HG03342 (cell line): ENCODE results near the gene ACOX3.
"Not testable (repeated sequence)": the region's sequence is repeated elsewhere in the genome, so short reads cannot be mapped to it uniquely, and the experiment has no call there.

ENCODE experiments used
- ATAC-seq: cut with Tn5 transposase; IDR thresholded peaks from one replicate; pipeline ENCODE4 v1.9.1; 2021; ENCODE audit warnings: mild to moderate bottlenecking, moderate library complexity; ENCODE audit not compliant: unreplicated experiment

The ACOX3 gene

DNA sequence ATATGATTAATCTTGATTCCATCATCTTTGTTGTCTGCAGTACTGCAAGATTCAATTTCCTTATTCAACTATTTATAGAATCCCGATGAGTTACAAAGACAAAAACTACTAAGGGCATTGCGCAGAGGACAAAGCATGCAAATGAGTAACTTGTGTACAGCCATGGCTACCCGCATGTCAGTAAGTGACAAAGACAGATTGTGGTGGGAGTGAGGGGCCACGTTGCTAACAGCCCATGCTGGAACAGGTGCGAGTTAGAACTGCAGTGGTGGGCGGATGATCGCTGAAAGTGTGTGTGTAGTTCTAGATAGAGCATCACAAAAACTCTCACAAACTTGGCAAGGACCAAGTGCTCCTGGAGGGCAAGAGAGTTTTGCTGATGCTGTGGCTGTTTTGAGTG lies 49.5 kb downstream of the ACOX3 start:
- ATAC-seq: no peak

DNA sequence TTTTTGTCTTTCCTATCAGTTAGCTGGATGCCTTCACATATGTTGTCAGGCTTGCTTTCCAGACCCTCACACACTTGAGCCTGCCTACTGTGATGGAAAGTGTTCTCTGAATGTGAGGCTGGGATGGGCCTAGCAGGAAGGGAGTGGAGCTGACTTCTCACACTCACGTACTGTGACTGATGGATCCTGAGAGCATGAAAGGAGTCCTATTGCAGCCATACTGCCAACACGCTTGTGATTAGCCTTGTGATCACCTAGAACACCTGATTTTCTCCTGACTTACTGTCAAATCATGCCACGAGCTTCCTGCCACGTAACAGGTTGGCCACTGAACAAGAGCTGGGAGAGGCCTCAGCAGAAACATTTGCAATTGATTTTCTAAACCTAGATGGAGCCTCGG lies 49.9 kb downstream of the ACOX3 start:
- no peak for ATAC-seq

DNA sequence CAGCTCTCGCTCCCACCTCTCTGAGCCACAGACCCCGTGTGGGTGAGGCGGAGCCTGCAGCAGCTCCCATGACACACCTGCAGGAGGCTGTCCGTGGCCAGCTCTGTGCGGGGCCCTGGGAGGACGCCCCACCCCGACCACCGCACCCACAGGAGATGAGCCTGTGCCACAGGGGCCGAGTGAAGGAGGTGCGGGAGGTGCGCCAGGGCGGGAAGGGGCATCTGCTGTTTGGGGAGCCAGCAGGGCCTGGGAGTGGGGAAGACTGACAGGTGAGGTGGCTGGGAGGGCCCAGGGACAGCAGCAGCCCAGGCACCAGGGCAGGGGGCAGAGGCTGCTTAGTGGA lies 52.0 kb downstream of the ACOX3 start:
- no peak for ATAC-seq

DNA sequence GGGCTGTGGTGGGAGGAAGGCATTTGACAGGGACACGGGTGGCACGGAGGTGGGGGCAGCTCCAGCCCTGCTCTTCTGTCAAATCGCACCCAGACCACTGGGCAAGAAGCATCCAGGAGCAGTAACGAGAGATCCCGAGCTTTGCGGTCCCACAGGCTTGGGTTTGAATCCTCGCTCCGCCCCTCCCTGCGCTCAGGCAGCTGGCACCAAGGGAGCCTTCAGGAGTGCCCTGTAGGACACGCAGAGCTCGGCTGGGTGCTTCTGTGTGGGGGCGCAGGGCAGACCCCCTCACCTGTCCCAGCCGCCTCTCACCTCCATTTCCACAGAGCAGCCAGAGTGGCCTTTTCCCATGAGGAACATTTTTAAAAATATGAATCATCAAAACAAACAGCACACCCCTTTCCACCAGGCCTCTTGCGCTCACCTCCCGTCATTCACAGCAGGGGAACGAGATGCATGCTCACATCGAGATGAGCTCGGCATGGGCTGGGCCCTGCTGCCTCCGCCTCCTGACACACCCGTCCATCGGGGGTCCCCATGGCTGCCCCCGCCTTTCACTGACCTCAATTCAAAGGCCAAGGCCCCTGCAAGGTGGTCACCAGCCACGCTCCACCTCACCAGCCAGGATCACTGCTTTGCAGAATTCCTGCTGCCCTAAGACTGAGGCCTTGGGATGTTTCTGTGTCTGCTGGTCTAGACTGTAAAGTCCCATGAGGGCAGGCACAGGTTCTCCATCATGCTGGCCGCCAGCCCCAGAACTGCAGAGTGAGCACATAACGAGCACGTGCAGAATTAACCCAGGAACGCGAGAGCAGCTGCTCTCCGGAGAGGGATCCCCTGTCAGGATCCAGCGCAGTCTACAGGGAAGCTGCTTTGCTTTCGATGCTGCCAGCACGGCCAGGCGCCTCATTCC lies 52.7 kb downstream of the ACOX3 start:
- ATAC-seq: no peak

DNA sequence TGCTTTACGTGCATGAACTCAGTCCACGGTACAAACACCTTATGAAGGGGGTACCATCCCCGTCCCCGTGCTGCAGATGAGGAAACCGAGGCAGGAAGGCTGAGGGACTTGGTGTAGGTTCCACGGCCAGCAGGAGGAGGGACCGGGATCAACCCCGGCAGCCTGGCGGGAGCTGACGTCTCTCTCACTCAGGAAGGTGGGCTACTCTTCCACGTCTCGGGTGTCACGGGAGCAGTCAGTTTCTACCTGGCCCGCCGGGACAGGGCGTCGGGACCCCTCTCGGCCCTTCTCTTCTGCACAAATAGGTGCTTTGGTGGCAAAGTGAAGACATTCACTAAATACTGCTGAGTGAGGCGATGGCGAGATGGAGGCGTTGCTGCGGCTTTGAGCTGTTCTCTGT lies 53.3 kb downstream of the ACOX3 start:
- no peak for ATAC-seq

DNA sequence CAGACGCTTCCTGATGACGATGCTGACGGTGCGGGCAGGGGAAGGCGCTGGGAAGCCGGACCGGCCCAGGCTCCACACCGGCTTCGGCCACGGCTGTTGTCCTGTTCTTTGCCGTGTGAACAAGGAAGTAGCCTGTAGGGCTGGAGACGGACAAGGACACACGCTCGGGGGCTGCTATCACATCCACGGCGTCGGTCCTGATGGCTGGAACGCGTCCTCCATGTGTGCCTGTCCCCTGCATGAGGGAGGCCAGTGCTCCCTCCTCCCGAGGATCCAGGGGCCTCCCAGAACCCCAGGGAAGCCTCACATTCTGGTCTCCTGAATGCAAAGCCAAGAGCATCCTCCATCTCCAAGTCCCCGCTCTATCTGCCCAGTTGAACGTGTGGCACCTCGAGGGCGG lies 53.8 kb downstream of the ACOX3 start:
- ATAC-seq: no peak

DNA sequence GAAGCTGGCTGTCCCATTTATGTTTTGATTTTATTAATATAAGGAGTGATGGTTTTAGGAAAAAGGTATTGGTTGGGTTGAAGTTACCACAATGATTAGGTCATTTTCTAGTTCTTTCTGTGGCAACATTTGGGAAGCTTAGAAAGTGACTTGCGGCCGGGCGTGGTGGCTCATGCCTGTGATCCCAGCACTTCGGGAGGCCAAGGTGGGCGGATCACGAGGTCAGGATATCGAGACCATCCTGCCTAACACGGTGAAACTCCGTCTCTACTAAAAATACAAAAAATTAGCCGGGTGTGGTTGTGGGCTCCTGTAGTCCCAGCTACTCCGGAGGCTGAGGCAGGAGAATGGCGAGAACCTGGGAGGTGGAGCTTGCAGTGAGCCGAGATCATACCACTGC lies 54.4 kb downstream of the ACOX3 start:
- not testable (repeated sequence) for ATAC-seq

DNA sequence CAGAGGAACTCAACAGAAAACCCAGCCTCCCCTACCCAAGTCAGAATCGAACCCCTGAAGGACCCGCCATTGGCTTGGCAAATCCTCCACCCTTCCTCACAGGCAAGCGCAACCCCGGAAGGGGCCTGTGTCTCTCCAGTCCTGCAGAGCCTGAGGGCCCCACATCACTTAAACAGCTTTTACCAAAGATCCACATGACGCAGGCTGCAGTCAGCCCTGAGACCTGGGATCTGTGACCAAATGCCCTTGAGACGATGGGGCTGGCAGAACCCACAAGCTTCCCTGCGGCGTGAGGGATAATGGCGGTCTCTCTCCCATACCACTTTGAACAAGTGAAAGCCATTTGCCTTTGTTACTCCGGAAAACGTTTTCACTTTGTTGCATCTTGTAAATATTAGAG lies 54.9 kb downstream of the ACOX3 start:
- ATAC-seq: no peak

DNA sequence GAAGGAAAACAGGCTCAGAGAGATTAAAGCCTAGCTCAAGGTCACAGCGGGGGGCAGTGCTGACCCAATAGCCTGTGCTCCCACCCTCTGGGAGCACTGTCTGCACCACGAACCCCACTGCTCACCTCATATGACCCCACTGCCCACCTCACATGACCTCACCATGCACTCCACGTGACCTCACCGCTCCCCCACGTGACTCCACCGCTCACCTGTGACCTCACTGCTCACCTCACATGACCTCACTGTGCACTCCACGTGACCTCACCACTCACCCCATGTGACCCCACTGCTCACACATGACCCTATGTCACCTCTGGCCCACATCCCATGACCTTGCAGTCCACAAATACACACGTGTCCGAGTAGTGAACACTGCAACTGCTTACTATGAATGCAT lies 55.4 kb downstream of the ACOX3 start:
- no peak for ATAC-seq

DNA sequence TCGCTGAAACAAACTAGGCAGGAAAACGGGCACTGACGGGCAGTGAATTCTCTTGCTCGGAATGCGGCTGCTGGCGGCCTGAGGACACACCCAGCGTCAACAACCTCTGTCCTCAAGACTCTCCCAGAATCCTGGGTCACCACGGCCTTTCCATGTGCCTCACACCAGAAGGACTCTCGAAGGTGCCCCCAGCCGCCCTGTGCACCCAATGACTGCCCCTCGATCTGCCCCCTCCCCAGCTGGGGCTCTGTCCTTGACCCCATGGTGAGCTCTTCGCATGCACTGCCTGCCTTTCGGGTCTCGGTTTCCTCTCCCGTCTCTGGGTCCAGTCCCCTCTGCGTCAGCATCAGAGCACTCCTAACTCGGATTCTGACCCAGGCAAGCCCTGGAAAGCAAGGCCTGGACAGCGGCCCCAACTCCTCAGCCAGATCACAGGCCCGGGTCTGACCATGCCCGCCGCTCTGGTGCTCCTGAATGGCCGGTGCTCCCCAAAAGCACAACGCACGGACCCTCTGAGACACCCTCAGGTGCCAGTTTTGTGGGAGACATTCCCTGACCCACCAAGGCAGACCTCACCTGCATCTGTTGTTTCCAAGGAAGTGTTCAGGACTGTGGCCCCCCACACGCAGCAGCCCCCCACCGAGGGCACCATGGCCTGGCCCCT lies 56.0 kb downstream of the ACOX3 start:
- no peak for ATAC-seq

DNA sequence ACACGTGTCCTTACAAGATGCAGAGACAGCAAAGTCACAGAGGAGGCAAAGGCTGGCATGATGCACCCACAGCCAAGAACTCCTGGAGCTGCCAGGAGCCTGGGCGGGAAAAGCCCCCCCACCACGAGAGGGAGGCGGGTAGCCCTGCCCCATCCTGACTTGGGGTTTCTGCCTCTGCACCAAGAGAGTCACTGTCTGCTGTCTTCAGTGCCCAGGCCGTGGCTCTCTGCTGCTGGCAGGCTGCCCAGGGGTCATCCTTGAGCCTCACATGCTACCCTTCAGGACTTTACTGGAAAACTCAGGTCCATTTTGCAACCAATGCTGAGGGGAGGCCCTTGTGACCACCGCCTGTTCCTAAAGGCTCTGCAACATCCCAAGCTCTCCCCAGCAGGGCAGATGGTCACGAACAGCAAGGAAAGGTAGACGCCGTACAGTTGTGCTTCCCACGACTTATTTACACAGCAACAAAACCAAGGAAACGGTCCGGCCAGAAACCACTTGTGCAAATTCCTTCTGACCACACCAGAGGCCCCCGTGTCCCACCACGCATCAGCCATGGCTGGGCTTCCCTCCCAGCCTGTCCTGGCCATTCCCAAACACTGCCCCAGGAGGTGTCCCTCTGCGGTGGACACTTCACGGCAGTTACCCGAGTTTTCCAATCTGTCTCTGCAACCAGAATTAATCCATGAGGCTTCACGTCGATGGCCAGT lies 56.9 kb downstream of the ACOX3 start:
- no peak for ATAC-seq

DNA sequence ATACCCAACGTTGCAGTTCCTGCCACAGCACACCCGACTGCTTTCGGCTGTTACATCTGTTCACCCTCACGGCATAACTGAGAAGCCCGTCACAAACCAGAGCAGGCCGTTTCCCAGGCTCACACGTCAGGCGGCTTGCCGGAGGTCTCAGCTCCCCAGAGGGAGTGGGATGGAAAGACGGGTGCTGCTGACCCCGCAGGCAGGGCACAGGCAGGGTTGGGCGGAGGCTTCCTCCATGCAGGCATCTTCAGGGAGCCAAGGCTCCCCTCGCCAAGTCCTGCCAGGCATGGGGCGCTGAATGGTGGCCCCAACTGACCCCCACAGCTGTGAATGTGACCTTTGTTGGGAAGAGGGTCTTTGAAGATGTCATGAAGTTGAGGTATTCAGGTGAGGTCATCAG lies 57.5 kb downstream of the ACOX3 start:
- ATAC-seq: no peak

DNA sequence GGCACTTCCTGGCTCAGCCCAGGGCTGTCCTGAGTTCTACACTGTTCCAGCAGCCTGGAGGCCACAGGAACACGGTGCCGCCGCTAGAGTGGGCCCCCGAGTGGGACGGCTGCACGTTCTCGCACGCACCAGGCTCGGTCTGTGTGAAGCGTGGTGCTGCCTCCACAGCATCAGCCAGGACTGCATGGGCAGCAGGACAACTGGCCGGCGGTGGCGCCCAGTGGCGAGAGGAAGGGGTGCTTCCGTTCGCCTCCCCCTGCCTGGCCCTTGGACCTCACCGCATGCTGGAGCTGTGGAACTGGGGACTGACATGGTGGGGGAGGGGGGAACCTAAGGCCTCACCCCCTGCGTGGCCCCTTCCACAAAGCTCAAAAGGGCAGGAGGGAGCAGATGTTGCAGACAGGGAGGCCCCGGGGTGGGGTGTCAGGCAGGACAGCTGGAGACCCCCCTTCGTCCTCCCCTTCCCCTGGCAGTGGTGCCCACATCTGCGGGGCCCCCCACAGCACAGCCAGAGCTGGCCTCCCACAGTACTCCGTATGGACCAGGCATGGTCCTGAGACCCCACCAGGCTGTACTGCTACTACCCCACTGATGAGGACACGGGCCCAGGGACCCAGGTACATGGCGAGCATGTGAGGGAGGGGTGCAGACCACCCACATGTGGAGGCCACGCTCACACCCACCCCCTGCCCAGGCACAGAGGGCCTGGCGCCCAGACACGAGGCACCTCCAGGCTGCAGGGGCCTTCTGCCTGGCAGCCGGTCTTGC lies 58.5 kb downstream of the ACOX3 start:
- no peak for ATAC-seq

DNA sequence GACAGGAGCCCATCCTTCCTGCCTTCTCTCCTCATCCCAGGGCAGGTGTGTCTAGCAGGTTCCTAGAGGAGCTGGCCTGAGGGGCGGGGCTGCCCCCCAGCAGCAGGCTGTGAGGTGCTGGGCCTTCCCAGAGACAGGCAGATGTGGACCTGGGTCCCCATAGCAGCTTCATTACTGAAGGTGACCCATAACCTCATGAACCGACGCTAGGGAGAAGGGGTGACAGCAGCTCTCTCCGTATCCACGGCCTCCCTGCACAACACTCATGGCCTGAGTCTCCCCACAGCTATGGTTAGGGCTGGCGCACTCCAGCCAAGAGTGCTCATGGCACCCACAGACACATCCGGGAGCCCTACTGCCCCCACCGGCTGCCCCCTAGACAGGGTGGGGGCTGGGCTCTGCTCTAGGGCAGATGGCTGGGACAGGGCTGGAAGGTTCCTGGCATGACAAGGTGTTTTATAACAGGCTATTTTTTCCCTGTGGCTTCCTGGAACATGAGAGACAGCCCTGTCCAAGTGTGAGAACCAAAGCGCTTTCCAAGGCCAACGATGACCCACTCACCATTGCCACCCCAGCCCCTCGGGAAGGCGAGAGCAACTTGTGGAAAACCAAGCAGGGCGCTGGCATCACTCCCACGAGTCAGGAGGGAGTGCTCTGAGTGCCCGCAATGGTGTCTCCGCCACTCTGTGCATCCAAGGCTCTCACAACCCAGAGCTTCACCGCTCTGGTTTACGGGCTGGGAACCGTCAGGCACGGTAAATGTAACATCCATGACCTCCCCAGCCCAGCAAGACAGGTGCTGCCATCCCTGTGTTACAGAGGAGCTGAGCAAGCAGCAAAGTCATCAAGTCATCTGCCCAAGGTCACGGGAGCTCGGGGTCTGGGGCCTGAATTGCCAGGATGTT lies 59.8 kb downstream of the ACOX3 start:
- no peak for ATAC-seq

DNA sequence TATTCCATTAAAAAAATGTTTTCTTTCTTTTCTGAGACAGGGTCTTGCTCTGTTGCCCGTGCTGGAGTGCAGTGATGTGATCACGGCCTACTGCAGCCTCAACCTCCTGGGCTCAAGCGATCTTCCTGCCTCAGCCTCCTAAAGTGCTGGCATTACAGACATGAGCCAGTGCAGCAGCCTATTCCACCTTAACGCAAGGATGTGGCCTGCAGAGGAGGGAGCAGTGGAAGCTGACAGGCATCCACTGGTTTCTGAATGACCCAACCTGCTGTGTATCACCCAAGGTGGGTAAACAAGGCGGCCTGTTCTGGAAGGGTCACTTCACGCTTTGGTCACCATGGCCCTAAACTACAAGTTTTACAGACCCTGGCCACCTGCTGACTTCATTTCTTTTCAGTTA lies 60.8 kb downstream of the ACOX3 start:
- ATAC-seq: no peak

DNA sequence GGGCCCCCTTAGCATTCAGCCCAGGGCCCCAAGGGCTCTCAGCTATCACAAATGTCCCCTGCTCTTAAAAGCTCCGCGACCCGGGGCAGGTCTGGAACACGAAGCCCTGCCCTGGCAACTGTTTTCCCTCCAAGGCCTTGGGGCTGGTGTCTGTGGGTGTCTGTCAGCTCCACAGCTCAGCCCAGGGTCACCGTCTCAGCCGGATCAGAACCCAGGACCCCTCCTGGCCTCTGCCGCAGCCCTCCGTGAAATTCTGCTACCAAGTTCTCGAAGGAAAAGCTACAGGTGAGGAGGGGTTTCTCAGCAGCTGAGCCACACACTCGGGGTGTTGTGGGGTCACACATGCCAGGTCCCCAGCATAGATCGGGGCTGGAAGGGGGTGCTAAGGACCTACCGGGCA lies 61.2 kb downstream of the ACOX3 start:
- ATAC-seq: no peak

DNA sequence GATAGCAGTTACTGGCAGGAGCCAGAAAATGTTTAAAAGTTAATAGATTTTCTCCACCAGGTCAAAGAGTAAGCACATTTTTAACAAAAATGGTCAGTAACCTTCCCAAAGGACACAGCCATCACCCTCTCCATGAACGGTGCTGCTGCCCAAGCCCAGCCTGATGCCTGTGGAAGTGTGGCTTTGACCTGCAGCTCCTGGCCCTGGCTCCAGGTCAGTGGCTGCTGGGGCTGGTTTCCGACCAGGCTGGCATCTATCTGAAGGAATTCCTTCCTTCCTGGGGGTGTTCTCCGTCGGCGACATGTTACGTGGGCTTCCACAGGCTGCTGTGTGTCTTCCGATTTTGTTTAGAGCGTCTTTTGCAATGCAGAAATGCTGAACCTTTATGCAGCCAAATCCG lies 61.7 kb downstream of the ACOX3 start:
- ATAC-seq: no peak

DNA sequence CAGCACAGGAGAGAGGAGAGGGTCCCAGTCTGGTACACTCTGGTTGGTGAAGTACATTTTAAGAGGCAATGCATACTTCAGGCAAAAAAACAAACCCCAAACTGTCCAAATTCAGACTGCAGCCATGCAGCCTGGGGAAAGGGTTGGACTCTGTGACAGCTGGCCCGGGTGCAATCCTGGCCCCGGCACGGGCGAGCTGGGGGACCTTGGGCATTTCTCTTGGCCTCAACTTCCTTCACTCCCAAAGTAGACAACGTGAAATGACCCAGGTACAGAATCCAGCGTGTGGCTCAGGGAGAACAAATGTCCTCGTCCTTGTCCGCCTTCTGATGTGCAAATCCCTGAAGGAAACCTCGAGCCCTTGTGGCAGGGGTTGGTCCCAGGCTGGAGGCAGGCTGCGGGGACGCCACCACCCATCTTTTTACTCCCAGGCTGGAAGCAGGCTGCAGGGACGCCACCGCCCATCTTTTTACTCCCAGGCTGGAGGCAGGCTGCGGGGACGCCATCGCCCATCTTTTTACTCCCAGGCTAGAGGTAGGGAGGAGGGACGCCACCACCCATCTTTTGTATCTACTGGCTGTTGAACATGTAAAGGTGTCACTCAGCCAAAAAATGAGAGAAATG lies 62.3 kb downstream of the ACOX3 start:
- no peak for ATAC-seq
